ENCODE data around the gene PTPRK.

The PTPRK gene

GRCh38 chr6:128280960-128281359, 239.4 kb downstream of the PTPRK start:
- TF ChIP-seq EZH2phosphoT487 (IDR thresholded peaks at IDR 0.05; ENCODE audit: low read depth), result no peak
- TF ChIP-seq, protein P1, sequence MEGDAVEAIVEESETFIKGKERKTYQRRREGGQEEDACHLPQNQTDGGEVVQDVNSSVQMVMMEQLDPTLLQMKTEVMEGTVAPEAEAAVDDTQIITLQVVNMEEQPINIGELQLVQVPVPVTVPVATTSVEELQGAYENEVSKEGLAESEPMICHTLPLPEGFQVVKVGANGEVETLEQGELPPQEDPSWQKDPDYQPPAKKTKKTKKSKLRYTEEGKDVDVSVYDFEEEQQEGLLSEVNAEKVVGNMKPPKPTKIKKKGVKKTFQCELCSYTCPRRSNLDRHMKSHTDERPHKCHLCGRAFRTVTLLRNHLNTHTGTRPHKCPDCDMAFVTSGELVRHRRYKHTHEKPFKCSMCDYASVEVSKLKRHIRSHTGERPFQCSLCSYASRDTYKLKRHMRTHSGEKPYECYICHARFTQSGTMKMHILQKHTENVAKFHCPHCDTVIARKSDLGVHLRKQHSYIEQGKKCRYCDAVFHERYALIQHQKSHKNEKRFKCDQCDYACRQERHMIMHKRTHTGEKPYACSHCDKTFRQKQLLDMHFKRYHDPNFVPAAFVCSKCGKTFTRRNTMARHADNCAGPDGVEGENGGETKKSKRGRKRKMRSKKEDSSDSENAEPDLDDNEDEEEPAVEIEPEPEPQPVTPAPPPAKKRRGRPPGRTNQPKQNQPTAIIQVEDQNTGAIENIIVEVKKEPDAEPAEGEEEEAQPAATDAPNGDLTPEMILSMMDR (IDR thresholded peaks at IDR 0.05; ENCODE audit: low read depth, low read length), result no peak

GRCh38 chr6:128280066-128280465, 240.3 kb downstream of the PTPRK start:
- H3K4me3 ChIP-seq (ENCODE audit: low read length), result no peak overlapping the region
- H3K4me2 ChIP-seq (ENCODE audit: low read length), result no peak overlapping the region
- no peaks in the 10 kb centered on the region for H3K27me3 ChIP-seq (ENCODE audit: low read depth, low read length)
- H4K20me1 ChIP-seq (ENCODE audit: insufficient read depth, low read length), result no peaks in the 10 kb centered on the region
- H3K9me3 ChIP-seq (ENCODE audit: insufficient read depth, low read length), result no peaks in the 10 kb centered on the region
- no peak for TF ChIP-seq EZH2phosphoT487 (IDR thresholded peaks at IDR 0.05; ENCODE audit: low read depth)
- TF ChIP-seq, protein P1 (IDR thresholded peaks at IDR 0.05; ENCODE audit: low read depth, low read length), result no peak
- peaks cover 5% of the 10 kb centered on the region; the same call in 1 of the 2 replicates for H3K4me1 ChIP-seq (ENCODE audit: low read length)
- no peak overlapping the region for H3K9ac ChIP-seq (ENCODE audit: low read length)
- no peak overlapping the region for H3K27ac ChIP-seq (ENCODE audit: low read length)
- H3K36me3 ChIP-seq (replicated peaks; ENCODE audit: low read depth, low read length), result no peaks in the 10 kb centered on the region
- H2AFZ ChIP-seq (ENCODE audit: low read depth, low read length), result no peak overlapping the region
- no peaks in the 10 kb centered on the region for H3K79me2 ChIP-seq (ENCODE audit: low read length)

More at GRCh38 chr6:128280960-128281359, 239.4 kb downstream of the PTPRK start:
- H3K27ac ChIP-seq (ENCODE audit: low read length), result no peak overlapping the region
- H3K36me3 ChIP-seq (replicated peaks; ENCODE audit: low read depth, low read length), result no peaks in the 10 kb centered on the region
- no peaks in the 10 kb centered on the region for H3K27me3 ChIP-seq (ENCODE audit: low read depth, low read length)
- peaks cover 5% of the 10 kb centered on the region; the same call in 1 of the 2 replicates for H3K4me1 ChIP-seq (ENCODE audit: low read length)
- H3K9ac ChIP-seq (ENCODE audit: low read length), result no peak overlapping the region
- H2AFZ ChIP-seq (ENCODE audit: low read depth, low read length), result no peak overlapping the region
- H3K9me3 ChIP-seq (ENCODE audit: insufficient read depth, low read length), result no peaks in the 10 kb centered on the region
- H3K4me3 ChIP-seq (ENCODE audit: low read length), result no peak overlapping the region
- H4K20me1 ChIP-seq (ENCODE audit: insufficient read depth, low read length), result no peaks in the 10 kb centered on the region
- H3K4me2 ChIP-seq (ENCODE audit: low read length), result no peak overlapping the region
- no peaks in the 10 kb centered on the region for H3K79me2 ChIP-seq (ENCODE audit: low read length)

DNA sequence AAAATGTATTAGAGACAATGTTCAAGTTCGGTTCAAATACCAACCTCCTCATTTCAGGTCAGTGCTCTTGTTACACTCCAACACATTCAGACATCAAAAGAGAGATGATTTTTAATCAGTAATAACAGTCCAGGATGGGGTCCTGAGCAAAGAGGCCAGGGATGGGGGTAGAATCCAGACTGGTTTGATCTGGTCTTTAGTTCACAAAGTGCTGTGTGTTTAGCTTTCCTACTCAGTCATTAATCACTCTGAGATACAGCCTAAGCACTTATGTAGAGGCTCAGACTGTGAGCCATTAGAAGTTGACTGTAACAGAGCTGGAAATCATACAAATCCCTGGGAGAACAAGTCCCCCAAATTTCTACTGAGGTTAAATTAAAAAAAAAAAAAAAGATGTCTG, 241.6 kb downstream of the PTPRK start:
- Histone ChIP-seq H3K79me2 (ENCODE audit: low read length) (no peaks in the 10 kb centered on the region), H3K4me3 (ENCODE audit: low read length) (no peak overlapping the region), H3K4me1 (ENCODE audit: low read length) (peaks cover 5% of the 10 kb centered on the region; the same call in 1 of the 2 replicates), H2AFZ (ENCODE audit: low read depth, low read length) (no peak overlapping the region), H3K4me2 (ENCODE audit: low read length) (no peak overlapping the region), H3K9me3 (ENCODE audit: insufficient read depth, low read length) (no peaks in the 10 kb centered on the region), H3K9ac (ENCODE audit: low read length) (no peak overlapping the region), H3K27ac (ENCODE audit: low read length) (no peak overlapping the region), H3K36me3 (replicated peaks; ENCODE audit: low read depth, low read length) (no peaks in the 10 kb centered on the region), H4K20me1 (ENCODE audit: insufficient read depth, low read length) (no peaks in the 10 kb centered on the region), H3K27me3 (ENCODE audit: low read depth, low read length) (no peaks in the 10 kb centered on the region)
- TF ChIP-seq, protein P1 (IDR thresholded peaks at IDR 0.05; ENCODE audit: low read depth, low read length), result no peak
- TF ChIP-seq EZH2phosphoT487 (IDR thresholded peaks at IDR 0.05; ENCODE audit: low read depth), result no peak

DNA sequence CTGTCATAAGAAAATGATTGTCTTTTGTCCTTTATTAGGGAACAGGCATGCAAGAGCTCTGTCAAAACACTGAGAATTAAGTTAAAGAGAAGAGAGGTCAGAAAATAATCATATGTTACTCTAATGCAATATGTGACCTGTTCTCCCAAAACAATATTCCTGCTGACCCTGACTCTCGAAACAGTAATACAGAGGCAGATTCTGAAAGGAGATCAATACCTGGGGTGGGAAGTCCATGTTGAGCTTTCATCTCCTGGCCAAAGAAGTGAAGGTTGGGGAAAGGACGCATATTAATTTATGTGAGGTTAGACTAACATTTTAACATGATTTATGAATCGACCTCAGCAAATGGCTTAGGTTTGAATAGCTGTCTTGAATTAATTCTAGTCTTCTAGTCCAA, 243.0 kb downstream of the PTPRK start:
- peaks cover 5% of the 10 kb centered on the region; the same call in 1 of the 2 replicates for H3K4me1 ChIP-seq (ENCODE audit: low read length)

More for the DNA sequence above, 243.0 kb downstream of the PTPRK start:
- H3K27ac ChIP-seq (ENCODE audit: low read length), result no peak overlapping the region
- no peak overlapping the region for H3K9ac ChIP-seq (ENCODE audit: low read length)
- H3K79me2 ChIP-seq (ENCODE audit: low read length), result no peaks in the 10 kb centered on the region
- H3K4me3 ChIP-seq (ENCODE audit: low read length), result no peak overlapping the region
- no peaks in the 10 kb centered on the region for H3K9me3 ChIP-seq (ENCODE audit: insufficient read depth, low read length)
- no peaks in the 10 kb centered on the region for H4K20me1 ChIP-seq (ENCODE audit: insufficient read depth, low read length)
- no peaks in the 10 kb centered on the region for H3K36me3 ChIP-seq (replicated peaks; ENCODE audit: low read depth, low read length)
- H2AFZ ChIP-seq (ENCODE audit: low read depth, low read length), result no peak overlapping the region
- TF ChIP-seq EZH2phosphoT487 (IDR thresholded peaks at IDR 0.05; ENCODE audit: low read depth), result no peak
- TF ChIP-seq, protein P1 (IDR thresholded peaks at IDR 0.05; ENCODE audit: low read depth, low read length), result no peak
- H3K4me2 ChIP-seq (ENCODE audit: low read length), result no peak overlapping the region
- no peaks in the 10 kb centered on the region for H3K27me3 ChIP-seq (ENCODE audit: low read depth, low read length)

All from OCI-LY3 (cell line).